ENCODE results near the gene BID. TPM values are rescaled to one million over a fixed set of nuclear protein-coding genes. Genes with fewer than 3 reads are reported as not detected.

The BID gene
- total RNA-seq, 1 experiment from 2014 or later = 58.2 TPM

DNA sequence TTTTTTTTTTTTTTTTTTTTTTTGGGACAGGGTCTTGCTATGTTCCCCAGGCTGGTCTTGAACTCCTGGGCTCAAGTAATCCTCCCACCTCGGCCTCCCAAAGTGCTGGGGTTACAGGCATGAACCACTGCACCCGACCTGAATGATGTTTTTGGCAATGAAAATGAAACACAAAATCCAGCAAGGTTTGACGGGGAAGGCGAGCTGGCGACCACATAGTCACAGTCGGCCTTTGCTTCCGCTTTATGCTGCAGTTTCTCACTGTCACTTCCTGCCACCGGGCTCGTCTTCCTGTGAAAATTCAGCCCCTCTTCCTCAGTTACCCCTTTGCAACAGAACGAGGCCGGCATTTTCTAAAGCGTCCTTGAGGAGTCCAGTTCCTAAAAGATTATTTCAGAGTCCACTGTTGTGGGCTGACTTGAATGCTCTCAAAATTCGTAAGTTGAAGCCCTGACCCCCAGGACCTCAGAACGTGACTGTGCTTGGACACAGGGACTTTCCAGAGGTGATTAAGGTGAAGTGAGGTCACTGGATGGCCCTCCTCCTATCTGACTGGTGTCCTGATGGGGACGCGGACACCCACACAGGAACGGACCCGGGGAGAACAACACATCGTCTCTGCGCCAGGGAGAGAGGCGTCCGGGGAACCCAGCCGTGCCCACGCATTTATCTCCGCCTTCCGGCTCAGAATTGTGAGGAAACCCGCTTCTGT is 2.9 kb upstream of the BID start:
- intact Hi-C loops (cut with micrococcal nuclease) = no loop called here
- ATAC-seq (no peak), DNase-seq (ENCODE audit: low read depth, low spot score) (no peak)
- H3K4me3 ChIP-seq (replicated peaks in 1 of 2; ENCODE audit: low read depth in 1 of 2, low read length in 2 of 2) = no peak overlapping the region
- H4K20me1 ChIP-seq (ENCODE audit: insufficient read depth) = no peaks in the 10 kb centered on the region
- H3K36me3 ChIP-seq (ENCODE audit: control insufficient read depth in 1 of 2, insufficient read depth in 2 of 2, low read length in 2 of 2) = no peaks in the 10 kb centered on the region
- no peak overlapping the region for H2AFZ ChIP-seq (ENCODE audit: low read depth, low read length, poor library complexity, severe bottlenecking)
- H3K27me3 ChIP-seq (ENCODE audit: insufficient read depth, low read length) = no peaks in the 10 kb centered on the region
- no TSS peak for BruUV-seq (replicated peaks)
- H3K27ac ChIP-seq (ENCODE audit: low read depth, low read length) = no peak overlapping the region
- POLR2A ChIA-PET = no interaction called here
- no peak overlapping the region for H3K9ac ChIP-seq (ENCODE audit: low read length)
- CTCF ChIA-PET = no interaction called here
- peaks cover 16% of the 10 kb centered on the region; the same call in 1 of the 2 replicates for H3K79me2 ChIP-seq (ENCODE audit: insufficient read depth, low read length)
- TF ChIP-seq, protein P1, sequence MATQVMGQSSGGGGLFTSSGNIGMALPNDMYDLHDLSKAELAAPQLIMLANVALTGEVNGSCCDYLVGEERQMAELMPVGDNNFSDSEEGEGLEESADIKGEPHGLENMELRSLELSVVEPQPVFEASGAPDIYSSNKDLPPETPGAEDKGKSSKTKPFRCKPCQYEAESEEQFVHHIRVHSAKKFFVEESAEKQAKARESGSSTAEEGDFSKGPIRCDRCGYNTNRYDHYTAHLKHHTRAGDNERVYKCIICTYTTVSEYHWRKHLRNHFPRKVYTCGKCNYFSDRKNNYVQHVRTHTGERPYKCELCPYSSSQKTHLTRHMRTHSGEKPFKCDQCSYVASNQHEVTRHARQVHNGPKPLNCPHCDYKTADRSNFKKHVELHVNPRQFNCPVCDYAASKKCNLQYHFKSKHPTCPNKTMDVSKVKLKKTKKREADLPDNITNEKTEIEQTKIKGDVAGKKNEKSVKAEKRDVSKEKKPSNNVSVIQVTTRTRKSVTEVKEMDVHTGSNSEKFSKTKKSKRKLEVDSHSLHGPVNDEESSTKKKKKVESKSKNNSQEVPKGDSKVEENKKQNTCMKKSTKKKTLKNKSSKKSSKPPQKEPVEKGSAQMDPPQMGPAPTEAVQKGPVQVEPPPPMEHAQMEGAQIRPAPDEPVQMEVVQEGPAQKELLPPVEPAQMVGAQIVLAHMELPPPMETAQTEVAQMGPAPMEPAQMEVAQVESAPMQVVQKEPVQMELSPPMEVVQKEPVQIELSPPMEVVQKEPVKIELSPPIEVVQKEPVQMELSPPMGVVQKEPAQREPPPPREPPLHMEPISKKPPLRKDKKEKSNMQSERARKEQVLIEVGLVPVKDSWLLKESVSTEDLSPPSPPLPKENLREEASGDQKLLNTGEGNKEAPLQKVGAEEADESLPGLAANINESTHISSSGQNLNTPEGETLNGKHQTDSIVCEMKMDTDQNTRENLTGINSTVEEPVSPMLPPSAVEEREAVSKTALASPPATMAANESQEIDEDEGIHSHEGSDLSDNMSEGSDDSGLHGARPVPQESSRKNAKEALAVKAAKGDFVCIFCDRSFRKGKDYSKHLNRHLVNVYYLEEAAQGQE (IDR thresholded peaks at IDR 0.05; ENCODE audit: low read depth) = no peak
- TF ChIP-seq RAD21 (IDR thresholded peaks at IDR 0.05; ENCODE audit: low read depth) (no peak), SIN3A (IDR thresholded peaks at IDR 0.05; ENCODE audit: low read depth) (no peak), ZFX (IDR thresholded peaks at IDR 0.05) (no peak), EZH2 (IDR thresholded peaks at IDR 0.05) (no peak), CEBPB (IDR thresholded peaks at IDR 0.05; ENCODE audit: low read depth) (no peak), SRF (IDR thresholded peaks at IDR 0.05; ENCODE audit: low read depth) (no peak), ZNF274 (IDR thresholded peaks at IDR 0.05; ENCODE audit: low read depth, low read length) (no peak)
- TF ChIP-seq, protein P2, sequence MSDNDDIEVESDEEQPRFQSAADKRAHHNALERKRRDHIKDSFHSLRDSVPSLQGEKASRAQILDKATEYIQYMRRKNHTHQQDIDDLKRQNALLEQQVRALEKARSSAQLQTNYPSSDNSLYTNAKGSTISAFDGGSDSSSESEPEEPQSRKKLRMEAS (IDR thresholded peaks at IDR 0.05) = no peak
- TF ChIP-seq, protein P3, sequence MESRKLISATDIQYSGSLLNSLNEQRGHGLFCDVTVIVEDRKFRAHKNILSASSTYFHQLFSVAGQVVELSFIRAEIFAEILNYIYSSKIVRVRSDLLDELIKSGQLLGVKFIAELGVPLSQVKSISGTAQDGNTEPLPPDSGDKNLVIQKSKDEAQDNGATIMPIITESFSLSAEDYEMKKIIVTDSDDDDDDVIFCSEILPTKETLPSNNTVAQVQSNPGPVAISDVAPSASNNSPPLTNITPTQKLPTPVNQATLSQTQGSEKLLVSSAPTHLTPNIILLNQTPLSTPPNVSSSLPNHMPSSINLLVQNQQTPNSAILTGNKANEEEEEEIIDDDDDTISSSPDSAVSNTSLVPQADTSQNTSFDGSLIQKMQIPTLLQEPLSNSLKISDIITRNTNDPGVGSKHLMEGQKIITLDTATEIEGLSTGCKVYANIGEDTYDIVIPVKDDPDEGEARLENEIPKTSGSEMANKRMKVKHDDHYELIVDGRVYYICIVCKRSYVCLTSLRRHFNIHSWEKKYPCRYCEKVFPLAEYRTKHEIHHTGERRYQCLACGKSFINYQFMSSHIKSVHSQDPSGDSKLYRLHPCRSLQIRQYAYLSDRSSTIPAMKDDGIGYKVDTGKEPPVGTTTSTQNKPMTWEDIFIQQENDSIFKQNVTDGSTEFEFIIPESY (IDR thresholded peaks at IDR 0.05; ENCODE audit: extremely low read depth, insufficient replicate concordance, low read length) = no peak
- no peak overlapping the region for H3K4me2 ChIP-seq (ENCODE audit: low read length)
- no peaks in the 10 kb centered on the region for H3K9me2 ChIP-seq (ENCODE audit: insufficient read depth)
- no peaks in the 10 kb centered on the region for H3K9me3 ChIP-seq (ENCODE audit: control insufficient read depth in 1 of 2, insufficient read depth in 1 of 2, low read depth in 1 of 2, low read length in 2 of 2)
- H3K4me1 ChIP-seq (ENCODE audit: control insufficient read depth in 1 of 2, insufficient read depth in 2 of 2, low read length in 2 of 2) = peaks cover 29 to 34% of the 10 kb centered on the region in 2 experiments
- RAD21 ChIA-PET (ENCODE audit: low non-redundant PET in 1 of 2, low total read pairs in 2 of 2, uncharacterized antibody in 2 of 2, unreplicated experiment in 2 of 2) = no interaction called here
